Measurements from ENCODE around the gene SGSM2. TPM values are rescaled to one million over a fixed set of nuclear protein-coding genes. Genes with fewer than 3 reads are reported as not detected.

Gene SGSM2
- total and polyA plus RNA-seq, 2 of the 13 experiments (the other 11 are each of a cell fraction or from before 2014, with no cell fraction given) = 30.4 to 51.3 TPM

DNA sequence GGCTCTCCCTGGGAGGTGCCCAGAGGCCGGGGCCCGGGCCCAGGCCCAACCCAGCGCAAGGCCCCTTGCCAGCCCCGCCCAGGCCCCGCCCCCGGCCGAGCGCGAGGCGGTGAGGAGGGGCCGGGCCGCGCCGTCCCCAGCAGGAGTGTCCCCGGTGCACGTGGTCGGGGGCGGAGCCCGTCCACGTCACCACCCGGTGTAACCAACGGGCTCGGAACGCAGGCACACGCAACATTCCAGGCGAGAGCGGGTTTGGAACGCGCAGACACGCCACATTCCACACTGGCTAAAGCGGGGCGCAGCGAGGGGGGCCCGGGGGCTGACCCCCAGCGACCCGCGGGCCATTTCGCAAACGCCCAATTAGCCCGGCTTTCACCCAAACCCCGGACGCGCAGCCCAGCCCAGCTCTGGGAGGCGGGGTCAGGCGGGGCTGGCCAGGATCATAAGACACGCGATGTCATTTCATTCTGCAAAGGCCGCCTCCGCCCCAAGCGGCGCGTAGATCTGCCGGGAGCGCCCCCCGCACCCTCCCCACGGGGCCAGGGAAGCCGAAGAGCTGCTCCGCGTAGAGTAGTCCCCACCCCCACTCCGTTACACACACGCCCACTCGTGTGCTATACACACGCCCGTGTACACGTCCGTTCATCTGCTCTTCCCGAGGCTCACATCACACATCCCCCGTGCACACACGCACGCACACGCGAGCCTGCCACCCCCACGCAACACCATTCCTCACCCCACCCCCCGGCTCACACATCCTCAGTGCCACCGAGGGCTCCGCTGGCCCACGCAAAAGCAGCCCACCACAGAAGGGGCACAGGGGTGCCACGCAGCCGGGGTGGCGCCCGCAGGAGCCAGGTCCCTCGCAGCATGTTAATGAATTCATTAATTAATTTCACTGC is 62.5 kb downstream of the SGSM2 start (continued):
- TF ChIP-seq RFXAP (CRISPR knock-in tag; IDR thresholded peaks at IDR 0.05; ENCODE audit: borderline replicate concordance) = 0 out of 2 replicates have a peak, but pooled peaks have one; percentile 77
- no peak for TF ChIP-seq ZMYM2 (CRISPR knock-in tag; IDR thresholded peaks at IDR 0.05)
- no peak for TF ChIP-seq ZNF878 (CRISPR knock-in tag; IDR thresholded peaks at IDR 0.05)
- no peak for TF ChIP-seq SRSF1 (optimal IDR thresholded peaks at IDR 0.05; ENCODE audit: low read depth, low read length)
- no peak for TF ChIP-seq ZNF282 (IDR thresholded peaks at IDR 0.05; ENCODE audit: partially characterized antibody)
- no peak; the same call in 1 of the 2 replicates for TF ChIP-seq ZNF430 (CRISPR knock-in tag; IDR thresholded peaks at IDR 0.05)
- TF ChIP-seq TIGD3 (CRISPR knock-in tag; IDR thresholded peaks at IDR 0.05; ENCODE audit: borderline replicate concordance) = no peak
- TF ChIP-seq TGIF2 (CRISPR knock-in tag; IDR thresholded peaks at IDR 0.05) = no peak; the same call in 1 of the 2 replicates
- TF ChIP-seq ZNF224 (CRISPR knock-in tag; IDR thresholded peaks at IDR 0.05) = no peak
- TF ChIP-seq ZNF562 (CRISPR knock-in tag; IDR thresholded peaks at IDR 0.05; ENCODE audit: borderline replicate concordance) = no peak
- TF ChIP-seq, protein P1, sequence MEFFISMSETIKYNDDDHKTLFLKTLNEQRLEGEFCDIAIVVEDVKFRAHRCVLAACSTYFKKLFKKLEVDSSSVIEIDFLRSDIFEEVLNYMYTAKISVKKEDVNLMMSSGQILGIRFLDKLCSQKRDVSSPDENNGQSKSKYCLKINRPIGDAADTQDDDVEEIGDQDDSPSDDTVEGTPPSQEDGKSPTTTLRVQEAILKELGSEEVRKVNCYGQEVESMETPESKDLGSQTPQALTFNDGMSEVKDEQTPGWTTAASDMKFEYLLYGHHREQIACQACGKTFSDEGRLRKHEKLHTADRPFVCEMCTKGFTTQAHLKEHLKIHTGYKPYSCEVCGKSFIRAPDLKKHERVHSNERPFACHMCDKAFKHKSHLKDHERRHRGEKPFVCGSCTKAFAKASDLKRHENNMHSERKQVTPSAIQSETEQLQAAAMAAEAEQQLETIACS (CRISPR knock-in tag; IDR thresholded peaks at IDR 0.05) = peak; percentile 63
- TF ChIP-seq NFKBIZ (CRISPR knock-in tag; IDR thresholded peaks at IDR 0.05) = no peak
- peak; percentile 75; the same call in 1 of the 2 replicates for TF ChIP-seq GMEB1 (CRISPR knock-in tag; IDR thresholded peaks at IDR 0.05; ENCODE audit: borderline replicate concordance)
- TF ChIP-seq HHEX (CRISPR knock-in tag; IDR thresholded peaks at IDR 0.05) = no peak
- no peak for TF ChIP-seq MAFK (conservative IDR thresholded peaks at IDR 0.05 in 1 of 2, IDR thresholded peaks at IDR 0.05 in 1 of 2; ENCODE audit: low read length in 2 of 2)
- TF ChIP-seq RXRB (CRISPR knock-in tag; IDR thresholded peaks at IDR 0.05; ENCODE audit: borderline replicate concordance) = peak; percentile 70
- TF ChIP-seq ZNF75D (CRISPR knock-in tag; IDR thresholded peaks at IDR 0.05; ENCODE audit: borderline replicate concordance) = no peak
- no peak for TF ChIP-seq ZFP36 (IDR thresholded peaks at IDR 0.05; ENCODE audit: borderline replicate concordance, low read depth, low read length, partially characterized antibody)
- TF ChIP-seq EEA1 (CRISPR knock-in tag; IDR thresholded peaks at IDR 0.05; ENCODE audit: borderline replicate concordance) = no peak
- TF ChIP-seq, protein P2, sequence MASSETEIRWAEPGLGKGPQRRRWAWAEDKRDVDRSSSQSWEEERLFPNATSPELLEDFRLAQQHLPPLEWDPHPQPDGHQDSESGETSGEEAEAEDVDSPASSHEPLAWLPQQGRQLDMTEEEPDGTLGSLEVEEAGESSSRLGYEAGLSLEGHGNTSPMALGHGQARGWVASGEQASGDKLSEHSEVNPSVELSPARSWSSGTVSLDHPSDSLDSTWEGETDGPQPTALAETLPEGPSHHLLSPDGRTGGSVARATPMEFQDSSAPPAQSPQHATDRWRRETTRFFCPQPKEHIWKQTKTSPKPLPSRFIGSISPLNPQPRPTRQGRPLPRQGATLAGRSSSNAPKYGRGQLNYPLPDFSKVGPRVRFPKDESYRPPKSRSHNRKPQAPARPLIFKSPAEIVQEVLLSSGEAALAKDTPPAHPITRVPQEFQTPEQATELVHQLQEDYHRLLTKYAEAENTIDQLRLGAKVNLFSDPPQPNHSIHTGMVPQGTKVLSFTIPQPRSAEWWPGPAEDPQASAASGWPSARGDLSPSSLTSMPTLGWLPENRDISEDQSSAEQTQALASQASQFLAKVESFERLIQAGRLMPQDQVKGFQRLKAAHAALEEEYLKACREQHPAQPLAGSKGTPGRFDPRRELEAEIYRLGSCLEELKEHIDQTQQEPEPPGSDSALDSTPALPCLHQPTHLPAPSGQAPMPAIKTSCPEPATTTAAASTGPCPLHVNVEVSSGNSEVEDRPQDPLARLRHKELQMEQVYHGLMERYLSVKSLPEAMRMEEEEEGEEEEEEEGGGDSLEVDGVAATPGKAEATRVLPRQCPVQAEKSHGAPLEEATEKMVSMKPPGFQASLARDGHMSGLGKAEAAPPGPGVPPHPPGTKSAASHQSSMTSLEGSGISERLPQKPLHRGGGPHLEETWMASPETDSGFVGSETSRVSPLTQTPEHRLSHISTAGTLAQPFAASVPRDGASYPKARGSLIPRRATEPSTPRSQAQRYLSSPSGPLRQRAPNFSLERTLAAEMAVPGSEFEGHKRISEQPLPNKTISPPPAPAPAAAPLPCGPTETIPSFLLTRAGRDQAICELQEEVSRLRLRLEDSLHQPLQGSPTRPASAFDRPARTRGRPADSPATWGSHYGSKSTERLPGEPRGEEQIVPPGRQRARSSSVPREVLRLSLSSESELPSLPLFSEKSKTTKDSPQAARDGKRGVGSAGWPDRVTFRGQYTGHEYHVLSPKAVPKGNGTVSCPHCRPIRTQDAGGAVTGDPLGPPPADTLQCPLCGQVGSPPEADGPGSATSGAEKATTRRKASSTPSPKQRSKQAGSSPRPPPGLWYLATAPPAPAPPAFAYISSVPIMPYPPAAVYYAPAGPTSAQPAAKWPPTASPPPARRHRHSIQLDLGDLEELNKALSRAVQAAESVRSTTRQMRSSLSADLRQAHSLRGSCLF (CRISPR knock-in tag; IDR thresholded peaks at IDR 0.05; ENCODE audit: borderline replicate concordance) = no peak

Measured in HepG2 (cell line).